SK-N-SH (cell line): Measurements from ENCODE around the gene DGKI.

Source experiments
- CTCF ChIP-seq: fragments of 200-600 bp; sonication (generic); IDR thresholded peaks from 2 replicates; pipeline ENCODE4 v1.6.1; 2017; ENCODE audit warnings: antibody characterized with exemption, mild to moderate bottlenecking, moderate library complexity
- EZH2phosphoT487 ChIP-seq: fragments of 200-600 bp; sonication (generic); IDR thresholded peaks from 2 replicates; pipeline ENCODE4 v1.6.1; 2017; ENCODE audit warnings: low read depth, mixed run types, mild to moderate bottlenecking, antibody characterized with exemption, moderate library complexity, borderline replicate concordance
- FOSL2 ChIP-seq: IDR thresholded peaks from 2 replicates; pipeline ENCODE4 v1.4.0; 2012; ENCODE audit warnings: low read depth, mild to moderate bottlenecking, moderate library complexity, borderline replicate concordance
- FOXJ3 ChIP-seq: sonication (generic); formaldehyde crosslinking; IDR thresholded peaks from 2 replicates; pipeline ENCODE4 v1.5.1; 2020; ENCODE audit warnings: mild to moderate bottlenecking, missing genetic modification reagents
- JUND ChIP-seq: IDR thresholded peaks from 2 replicates; pipeline ENCODE4 v1.4.0; 2012
- MXI1 ChIP-seq: IDR thresholded peaks from 2 replicates; pipeline ENCODE4 v1.6.1; 2012; ENCODE audit warnings: mild to moderate bottlenecking, low read depth, low read length, improper control_type of control experiment
- POLR2AphosphoS5 ChIP-seq: IDR thresholded peaks from 2 replicates; pipeline ENCODE4 v1.6.1; 2012; ENCODE audit warnings: low read depth, low read length
- RAD21 ChIP-seq: IDR thresholded peaks from 2 replicates; pipeline ENCODE4 v1.6.1; 2012; ENCODE audit warnings: mild to moderate bottlenecking, low read length
- REST ChIP-seq: IDR thresholded peaks from 2 replicates; pipeline ENCODE4 v1.6.1; 2012; ENCODE audit warnings: mild to moderate bottlenecking, low read depth, low read length, moderate library complexity
- TAF1 ChIP-seq: IDR thresholded peaks from 2 replicates; pipeline ENCODE4 v1.6.1; 2012; ENCODE audit warnings: low read depth, mild to moderate bottlenecking, low read length, moderate library complexity, borderline replicate concordance
- TCF12 ChIP-seq: IDR thresholded peaks from 2 replicates; pipeline ENCODE4 v1.4.0; 2012
- USF2 ChIP-seq: fragments of 150-350 bp; IDR thresholded peaks from 2 replicates; pipeline ENCODE4 v1.6.1; 2017; ENCODE audit warnings: antibody characterized with exemption, low read length, low read depth, borderline replicate concordance
- YY1 ChIP-seq: IDR thresholded peaks from 2 replicates; pipeline ENCODE4 v1.4.0; 2012; ENCODE audit warnings: low read depth, mild to moderate bottlenecking

DNA sequence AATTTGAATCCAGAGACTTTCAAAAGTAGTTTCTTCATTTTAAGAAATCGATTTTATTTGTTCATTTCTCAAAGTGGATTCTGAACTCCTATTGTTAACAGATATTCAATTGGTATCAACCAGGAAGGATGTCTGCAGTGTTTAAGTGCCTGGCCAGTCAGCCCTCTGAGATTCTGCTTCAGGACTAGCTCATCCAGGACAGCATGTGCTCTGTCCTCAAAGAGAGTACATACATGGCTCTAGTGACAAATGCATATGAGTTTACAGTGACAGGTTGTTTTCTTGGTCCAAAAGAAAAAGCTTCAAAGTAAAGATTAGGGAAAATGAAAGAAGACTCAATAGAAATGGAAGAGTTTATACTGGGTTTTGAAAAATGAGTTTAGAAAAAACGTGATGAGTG is 494.8 kb downstream of the DGKI start:
- no peak for TF ChIP-seq FOSL2
- TF ChIP-seq FOXJ3 (CRISPR knock-in tag) = no peak
- no peak for TF ChIP-seq TAF1
- TF ChIP-seq CTCF = no peak
- TF ChIP-seq MXI1 = no peak
- no peak for TF ChIP-seq EZH2phosphoT487
- TF ChIP-seq TCF12 = no peak
- TF ChIP-seq YY1 = no peak
- no peak for TF ChIP-seq REST
- TF ChIP-seq POLR2AphosphoS5 = no peak
- TF ChIP-seq JUND = no peak
- TF ChIP-seq USF2 = no peak
- no peak for TF ChIP-seq RAD21
